Activated CD4-positive, alpha-beta T cell treated with anti-CD3 and anti-CD28 coated beads, Interleukin-2, amount 50 U/mL, for 48 hours (primary cell): ENCODE data around the gene SLC29A4.
"Not testable (repeated sequence)": the region's sequence is repeated elsewhere in the genome, so short reads cannot be mapped to it uniquely, and the experiment has no call there.

Source experiments
- DNase-seq, 2 experiments: peaks; one replicate each; pipeline ENCODE4 v3.0.0-alpha.2; 2020

SLC29A4 gene

DNA sequence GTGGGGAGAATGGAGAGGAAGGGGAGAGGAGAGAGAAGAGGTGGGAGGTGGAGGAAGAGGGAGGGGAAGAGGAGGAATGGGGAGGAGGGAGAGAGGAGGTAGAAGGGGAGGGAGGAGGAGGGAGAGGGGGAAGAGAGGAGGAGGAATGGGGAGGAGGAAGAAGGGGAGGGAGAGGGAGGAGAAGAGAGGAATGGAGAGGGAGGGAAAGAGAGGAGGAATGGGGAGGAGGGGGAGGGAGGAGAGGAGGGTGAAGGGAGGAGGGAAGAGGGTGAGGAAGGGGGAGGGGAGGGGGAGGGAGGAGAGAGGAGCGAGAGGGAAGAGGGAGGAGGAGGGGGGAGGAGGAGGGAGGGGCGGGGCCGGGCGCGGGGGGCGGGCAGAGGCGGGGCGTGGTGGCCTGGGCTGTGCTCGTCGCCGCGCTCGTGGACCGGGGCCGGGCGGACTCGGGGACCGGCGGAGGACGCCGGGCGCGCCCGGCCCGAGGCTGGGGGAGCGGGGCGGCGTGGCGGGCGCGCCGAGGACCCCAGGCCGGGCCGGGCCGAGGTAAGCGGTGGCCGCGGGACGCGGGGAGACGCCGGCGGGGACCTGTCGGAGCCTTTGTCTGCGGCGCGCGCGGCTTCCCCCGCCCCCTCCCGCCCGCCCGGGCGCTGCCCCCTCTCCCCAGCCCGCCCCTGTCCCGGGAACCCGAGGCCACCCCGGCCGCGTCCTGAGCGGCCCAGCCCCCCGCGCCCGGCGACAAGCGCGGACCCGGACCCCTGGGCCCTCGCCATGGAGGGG is at the start of gene SLC29A4:
Gene SLC29A4 (plus strand): TSS at position 401 of the 774 bp plus-strand sequence. CDS start 4,874 bp downstream, outside the sequence.
- DNase-seq = peak; percentile 21 to 24

GRCh38 chr7:5234852-5235831 is 47.6 kb upstream of the SLC29A4 start:
- no peak for DNase-seq

DNA sequence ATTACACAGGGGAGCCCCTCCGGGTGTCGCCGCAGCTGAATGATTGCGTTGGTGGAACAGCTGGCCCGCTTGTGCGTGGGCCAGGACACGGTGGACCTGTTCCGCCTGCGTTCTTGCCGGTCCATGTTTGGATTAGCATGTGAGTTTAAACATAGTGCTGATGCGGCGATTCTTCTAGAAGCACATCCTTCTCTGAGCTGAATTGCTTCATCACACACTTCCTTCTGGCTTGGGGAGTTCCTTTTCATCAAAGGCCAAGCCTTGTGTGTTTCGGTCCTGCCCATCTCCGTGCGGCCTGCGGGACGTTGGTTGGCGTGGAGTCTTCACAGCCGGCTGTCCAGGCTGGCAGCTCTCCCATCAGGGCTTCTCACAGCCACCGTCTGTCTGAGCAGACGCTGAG is 45.5 kb upstream of the SLC29A4 start:
- no peak for DNase-seq

DNA sequence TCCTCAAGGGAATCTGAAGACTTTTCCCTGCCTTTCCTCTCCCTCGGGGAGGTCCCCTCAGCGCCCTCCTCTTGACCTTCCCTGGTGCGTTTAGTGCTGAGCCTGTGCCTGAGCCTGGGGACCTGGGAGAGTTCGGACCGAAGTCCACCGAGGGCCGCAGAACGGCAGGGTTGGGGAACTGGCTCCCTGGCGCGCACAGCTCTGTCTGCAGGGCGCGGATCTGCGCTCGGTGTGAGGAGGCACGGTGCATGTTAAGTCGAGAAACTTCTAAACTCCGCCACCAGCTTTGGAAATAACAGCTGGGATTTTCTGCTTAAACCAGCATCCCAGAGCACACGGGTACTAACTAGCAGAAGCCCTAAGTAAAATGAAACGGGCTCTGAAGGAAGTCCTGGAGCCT is 44.2 kb upstream of the SLC29A4 start:
- no peak for DNase-seq

GRCh38 chr7:5243261-5243660 is 39.5 kb upstream of the SLC29A4 start:
- no peak for DNase-seq

DNA sequence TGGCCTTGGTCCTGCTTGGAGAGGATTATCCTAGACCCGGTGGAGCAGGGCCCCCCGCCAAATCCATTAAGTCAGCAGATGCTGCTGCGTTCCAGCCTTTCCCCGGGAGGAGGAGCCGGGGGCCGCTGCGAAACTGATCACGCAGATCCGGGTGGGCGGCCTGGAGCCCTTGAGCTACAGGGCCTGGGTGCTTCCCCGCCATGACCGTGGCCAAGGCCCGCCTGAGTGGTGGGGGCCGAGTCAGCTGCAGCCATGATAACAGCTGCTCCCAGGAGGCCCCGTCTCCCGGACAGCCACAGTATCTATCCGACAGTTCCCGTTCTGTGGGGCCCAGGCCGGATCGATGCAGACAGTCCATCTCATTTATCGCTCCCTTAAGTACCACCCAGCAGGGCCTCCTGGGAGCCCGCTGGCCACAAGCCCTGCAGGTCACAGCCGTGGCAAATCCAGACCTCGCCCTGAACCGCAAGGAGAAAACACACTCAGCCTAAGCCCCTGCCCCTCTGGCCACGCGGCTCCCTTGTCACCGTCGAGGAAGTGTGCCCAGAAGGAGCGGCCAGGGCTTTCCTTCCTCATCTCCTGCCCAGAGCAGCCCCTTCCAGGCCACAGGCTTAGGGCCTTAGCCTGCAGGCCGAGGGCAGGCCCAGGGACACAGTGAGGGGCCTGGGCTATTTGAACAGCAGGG is 34.4 kb upstream of the SLC29A4 start:
- DNase-seq = no peak

DNA sequence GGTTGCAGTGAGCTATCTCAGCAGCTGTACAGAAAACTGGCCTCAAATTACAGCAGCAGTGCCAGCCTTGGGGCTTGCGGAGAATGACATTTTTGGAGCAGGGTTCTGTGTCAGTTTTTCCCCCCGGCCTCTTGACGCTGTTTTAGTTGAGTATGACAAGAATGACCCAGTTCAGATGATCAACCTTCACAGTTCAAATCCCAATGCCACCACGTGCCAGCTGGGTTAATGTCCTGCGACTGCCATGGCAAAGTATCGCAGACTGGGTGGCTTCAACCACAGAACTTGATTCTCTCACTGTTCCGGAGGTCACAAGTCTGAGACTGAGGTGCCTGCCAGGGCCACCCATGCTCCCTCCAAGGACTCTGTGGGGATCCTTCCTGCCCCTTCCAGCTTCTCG is 32.0 kb upstream of the SLC29A4 start:
- not testable (repeated sequence) for DNase-seq

DNA sequence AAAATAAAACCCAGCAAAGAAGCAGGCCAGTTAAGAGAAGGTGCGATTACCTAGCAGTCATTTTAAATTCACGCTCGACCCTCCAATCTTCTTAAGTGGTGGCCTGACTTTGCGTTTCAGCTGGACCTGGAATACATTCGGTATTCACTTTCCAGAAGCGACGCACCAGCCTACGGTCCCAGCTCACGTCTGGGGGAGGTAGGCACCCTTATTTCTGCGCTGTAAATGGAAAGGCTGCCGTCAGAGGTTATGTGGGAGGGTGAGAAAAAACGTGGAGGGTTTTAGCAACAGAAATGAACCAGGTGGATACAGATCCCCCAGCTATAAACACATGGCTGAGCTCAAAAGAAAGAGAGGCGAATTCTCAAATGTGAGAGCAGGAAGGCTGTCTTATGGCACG is 29.2 kb upstream of the SLC29A4 start:
- DNase-seq = not testable (repeated sequence)

DNA sequence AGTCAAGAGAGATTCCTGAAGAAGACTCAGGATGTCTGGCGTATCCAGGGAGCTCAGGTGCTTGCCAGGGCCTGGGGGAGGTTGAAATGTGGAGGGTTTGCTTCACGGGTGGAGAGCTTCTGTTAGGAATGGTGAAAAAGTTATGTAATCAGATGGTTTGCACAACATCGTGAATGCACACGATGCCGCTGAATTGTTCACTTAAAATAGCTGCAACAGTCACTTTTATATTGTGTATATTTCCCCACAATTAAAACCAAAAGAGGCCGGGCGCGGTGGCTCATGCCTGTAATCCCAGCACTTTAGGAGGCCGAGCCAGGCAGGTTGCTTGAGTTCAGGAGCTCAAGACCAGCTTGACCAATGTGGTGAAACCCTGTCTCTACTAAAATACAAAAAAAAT is 28.4 kb upstream of the SLC29A4 start:
- not testable (repeated sequence) for DNase-seq

DNA sequence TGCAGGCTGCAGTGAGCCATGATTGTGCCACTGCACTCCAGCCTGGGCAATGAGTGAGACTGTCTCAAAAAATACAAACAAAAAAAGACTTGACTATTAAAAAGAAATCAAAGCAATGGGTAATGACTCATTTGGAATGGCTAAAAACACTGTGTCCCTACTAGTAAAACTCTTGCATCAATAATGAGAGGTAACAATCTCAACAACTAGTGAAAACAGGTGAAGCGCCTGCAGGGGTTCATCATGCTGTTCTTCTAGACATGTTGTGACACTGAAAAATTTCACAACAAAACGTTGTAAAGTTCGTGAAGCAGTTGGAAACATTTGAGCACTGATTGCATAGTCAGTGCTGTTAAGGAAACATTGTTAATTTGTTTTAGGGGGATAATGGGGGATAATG is 26.9 kb upstream of the SLC29A4 start:
- no peak for DNase-seq

DNA sequence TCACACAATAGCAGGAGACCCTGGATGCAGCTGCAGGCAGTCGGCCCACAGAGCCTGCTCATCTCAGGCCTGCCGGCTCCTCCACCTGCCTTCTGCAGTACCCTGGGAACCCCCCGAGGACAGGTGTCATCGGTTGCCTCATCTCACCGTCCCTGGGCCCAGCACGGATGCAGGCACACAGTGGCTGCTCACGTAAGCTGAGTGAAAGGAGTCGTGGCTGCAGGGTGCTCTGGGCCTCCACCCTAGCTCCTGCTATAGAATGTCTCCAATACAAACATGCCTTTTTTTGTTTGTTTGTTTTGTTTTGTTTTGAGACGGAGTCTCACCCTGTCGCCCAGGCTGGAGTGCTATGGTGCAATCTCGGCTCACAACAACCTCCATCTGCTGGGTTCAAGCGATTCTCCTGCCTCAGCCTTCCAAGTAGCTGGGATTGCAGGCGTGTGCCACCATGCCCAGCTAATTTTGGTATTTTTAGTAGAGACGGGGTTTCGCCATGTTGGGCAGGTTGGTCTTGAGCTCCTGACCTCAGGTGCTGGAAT is 22.1 kb upstream of the SLC29A4 start:
- not testable (repeated sequence) for DNase-seq

- DNase-seq = not testable (repeated sequence)
Measured at GRCh38 chr7:5263066-5263465, 19.7 kb upstream of the SLC29A4 start.

DNA sequence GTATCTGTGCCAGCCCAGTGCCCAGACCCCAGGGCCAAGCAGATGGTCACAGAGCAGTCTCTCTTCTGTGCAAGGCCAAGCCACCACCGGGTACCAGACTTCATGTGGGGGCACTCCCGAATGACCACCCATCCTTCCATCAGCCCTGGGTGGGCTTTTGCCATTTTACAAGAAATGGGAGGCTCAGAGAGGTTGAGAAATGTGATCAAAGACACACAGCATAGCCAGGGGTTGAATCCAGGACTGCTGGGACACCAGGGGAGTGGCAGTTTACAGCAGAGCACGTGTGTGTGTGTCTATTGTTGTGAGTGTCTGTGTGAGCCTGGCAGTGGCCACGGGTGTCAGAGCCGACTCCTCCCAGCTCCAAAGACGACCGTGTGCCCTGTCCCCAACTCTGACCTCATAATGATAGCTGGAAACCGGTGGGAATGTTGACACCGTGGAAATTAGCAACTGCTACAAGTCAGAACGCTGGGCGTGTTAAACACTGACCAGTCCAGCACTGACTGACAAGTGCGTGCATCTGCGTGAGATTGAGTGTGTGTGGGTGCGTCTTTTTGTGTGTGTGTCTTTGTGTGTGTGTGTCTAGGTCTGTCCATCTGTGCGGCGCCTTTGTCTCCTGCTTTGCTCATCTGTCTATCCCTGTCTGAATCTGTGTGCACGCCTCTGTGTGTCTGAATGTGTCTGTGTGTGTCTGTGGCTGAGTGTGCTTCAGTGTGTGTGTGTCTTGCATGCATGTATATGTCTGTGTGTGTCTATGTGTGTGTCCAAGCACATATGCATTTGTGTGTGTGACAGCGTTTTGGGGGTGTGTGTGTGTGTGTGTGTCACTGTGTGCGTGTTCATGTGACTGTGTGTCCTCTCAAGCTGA is 17.2 kb upstream of the SLC29A4 start:
- DNase-seq = no peak

GRCh38 chr7:5266191-5267028 is 16.3 kb upstream of the SLC29A4 start:
- DNase-seq = no peak

GRCh38 chr7:5267829-5268228 is 14.9 kb upstream of the SLC29A4 start:
- not testable (repeated sequence) for DNase-seq

GRCh38 chr7:5269992-5270657 is 12.6 kb upstream of the SLC29A4 start:
- not testable (repeated sequence) for DNase-seq

GRCh38 chr7:5270788-5271187 is 12.0 kb upstream of the SLC29A4 start:
- no peak for DNase-seq

DNA sequence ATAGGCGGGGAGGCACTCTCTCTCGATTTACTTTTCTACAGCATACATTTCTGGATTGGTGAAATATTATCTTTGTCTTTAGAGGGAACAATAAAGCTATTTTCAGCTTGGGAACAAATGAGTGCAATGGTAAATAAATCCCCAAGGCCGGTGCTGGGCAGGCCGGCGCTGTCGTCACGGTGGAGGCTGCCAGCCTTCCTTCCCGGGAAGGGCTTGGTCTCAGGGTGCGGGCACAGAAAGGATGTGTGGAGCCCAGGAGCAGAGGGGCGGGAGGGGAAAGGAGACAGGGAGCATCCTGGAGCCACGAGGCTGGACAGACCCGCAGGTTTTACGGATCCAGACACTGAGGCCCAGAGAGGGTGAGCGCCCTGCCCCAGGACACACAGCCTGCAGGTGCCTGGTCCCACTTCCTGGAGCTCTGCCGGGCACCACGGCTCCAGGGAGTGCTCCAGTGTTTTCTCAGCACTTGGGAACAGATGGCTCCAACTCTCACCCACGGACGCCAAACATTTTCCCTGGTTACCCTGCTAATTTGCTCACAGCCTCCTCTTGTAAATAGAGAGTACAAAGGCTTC is 8.8 kb upstream of the SLC29A4 start:
- not testable (repeated sequence) for DNase-seq

DNA sequence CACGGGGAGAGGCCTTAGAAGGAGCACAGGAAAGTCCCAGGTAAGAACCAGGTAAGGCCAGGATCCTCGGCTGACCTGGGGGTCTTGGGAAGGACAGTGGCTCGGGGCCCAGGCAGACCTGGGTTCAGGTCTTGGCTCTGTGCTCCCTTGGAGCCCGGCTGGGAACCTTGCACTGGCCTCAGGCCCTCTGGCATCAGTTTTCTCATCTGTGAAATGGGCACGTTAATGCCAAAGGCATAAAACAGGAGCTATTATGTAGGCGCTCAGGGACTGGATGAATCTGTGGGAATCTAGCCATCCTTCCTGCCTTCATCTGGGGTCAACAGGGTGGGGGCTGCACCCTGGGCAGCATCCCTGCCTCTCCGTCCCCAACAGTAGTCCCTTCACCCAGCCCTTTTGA is 8.3 kb upstream of the SLC29A4 start:
- DNase-seq = no peak

- DNase-seq = not testable (repeated sequence)
Measured at GRCh38 chr7:5274985-5275431, 7.7 kb upstream of the SLC29A4 start.
